ENCODE results near the gene ALK.

Gene ALK

DNA sequence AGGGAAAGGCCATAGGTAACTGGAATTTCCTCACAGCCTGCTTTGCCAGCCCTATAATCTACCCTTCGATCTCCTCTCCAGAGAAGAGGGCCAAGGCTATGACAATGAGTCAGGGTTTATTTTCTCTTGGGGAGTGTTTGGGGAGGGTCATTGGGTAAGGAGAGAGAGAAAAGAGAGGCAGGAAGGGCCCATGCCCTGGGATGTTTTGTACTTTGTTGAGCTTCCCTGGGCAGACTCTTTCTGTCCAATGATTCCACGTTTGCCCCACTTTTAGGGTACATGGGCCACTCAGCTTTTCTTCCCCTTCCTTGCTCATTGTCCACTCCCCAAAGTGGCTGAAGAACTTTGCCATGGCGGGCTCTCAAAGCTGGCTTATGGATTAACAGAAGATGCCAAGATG, 224.2 kb downstream of the ALK start:
- H3K4me3 ChIP-seq (ENCODE audit: control insufficient read depth, low read depth, low read length), result no peak overlapping the region
- TF ChIP-seq, protein P1, sequence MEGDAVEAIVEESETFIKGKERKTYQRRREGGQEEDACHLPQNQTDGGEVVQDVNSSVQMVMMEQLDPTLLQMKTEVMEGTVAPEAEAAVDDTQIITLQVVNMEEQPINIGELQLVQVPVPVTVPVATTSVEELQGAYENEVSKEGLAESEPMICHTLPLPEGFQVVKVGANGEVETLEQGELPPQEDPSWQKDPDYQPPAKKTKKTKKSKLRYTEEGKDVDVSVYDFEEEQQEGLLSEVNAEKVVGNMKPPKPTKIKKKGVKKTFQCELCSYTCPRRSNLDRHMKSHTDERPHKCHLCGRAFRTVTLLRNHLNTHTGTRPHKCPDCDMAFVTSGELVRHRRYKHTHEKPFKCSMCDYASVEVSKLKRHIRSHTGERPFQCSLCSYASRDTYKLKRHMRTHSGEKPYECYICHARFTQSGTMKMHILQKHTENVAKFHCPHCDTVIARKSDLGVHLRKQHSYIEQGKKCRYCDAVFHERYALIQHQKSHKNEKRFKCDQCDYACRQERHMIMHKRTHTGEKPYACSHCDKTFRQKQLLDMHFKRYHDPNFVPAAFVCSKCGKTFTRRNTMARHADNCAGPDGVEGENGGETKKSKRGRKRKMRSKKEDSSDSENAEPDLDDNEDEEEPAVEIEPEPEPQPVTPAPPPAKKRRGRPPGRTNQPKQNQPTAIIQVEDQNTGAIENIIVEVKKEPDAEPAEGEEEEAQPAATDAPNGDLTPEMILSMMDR (conservative IDR thresholded peaks at IDR 0.05; ENCODE audit: control insufficient read depth, insufficient read depth, low read depth, low read length), result no peak
- DNase-seq (ENCODE audit: low read depth), result no peak

DNA sequence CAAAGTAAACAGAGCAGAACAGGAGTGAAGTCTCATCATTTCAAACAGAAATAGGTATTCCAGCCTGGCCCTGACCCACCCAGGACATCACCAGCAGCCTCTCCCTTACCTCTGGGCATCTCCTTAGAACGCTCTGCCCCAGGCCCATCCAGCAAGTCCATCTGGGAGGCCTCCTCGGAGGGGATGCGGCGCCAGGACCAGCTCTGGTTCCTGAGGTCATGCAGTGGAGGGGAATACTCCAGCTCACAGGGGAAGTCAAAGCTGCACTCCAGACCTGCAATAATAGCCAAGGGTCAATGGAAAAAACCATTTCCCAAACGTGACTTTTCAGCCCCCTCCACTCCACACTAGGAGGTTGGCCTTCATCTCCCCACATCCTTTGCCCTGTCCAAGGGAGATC, 226.6 kb downstream of the ALK start:
- TF ChIP-seq, protein P1 (conservative IDR thresholded peaks at IDR 0.05; ENCODE audit: control insufficient read depth, insufficient read depth, low read depth, low read length), result no peak
- no peak for DNase-seq (ENCODE audit: low read depth)
- H3K4me3 ChIP-seq (ENCODE audit: control insufficient read depth, low read depth, low read length), result no peak overlapping the region

DNA sequence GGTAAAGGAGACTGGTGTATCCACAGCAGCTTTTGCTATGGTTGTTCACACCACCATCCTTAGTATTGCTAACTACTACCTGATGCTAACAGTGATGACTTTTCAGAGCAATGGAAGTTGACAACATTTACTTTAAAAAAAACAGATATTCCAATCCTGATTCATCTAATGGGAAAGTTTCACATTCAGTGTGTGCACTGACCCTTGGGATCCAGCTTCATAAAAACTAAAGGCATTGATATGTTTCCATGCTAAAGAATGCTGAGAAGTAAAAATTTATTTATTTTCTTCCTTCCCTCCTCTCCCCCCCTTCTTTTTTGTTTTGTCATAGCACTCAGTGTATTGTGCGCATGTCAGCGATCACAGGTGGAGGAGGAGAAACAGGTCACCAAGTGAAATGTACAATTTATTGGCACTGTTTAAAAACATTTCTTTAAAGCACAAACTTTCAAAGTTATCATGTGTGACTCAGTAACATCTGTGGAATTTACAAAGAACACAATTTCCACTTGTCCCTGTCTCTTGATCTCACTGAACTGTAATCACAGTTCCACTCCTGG, 229.9 kb downstream of the ALK start:
- H3K4me3 ChIP-seq (ENCODE audit: control insufficient read depth, low read depth, low read length), result no peak overlapping the region
- no peak for DNase-seq (ENCODE audit: low read depth)
- TF ChIP-seq, protein P1 (conservative IDR thresholded peaks at IDR 0.05; ENCODE audit: control insufficient read depth, insufficient read depth, low read depth, low read length), result no peak

DNA sequence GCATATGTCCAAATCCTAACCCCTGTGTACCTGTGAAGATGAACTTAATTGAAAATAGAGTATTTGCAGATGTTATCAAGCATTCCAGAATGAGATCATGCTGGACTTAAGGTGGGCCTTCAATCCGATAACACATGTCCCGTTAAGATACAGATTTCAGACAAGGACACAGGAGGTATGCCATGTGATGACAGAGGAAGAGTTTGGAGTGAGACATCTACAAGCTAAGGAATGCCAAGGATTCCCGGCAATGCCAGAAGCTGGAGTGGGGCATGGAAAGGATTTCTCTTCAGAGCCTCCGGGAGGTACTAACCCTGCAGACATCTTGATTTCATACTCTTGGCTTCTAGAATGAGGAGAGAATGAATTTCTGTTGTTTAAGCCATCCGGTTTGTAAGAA, 231.7 kb downstream of the ALK start:
- no peak overlapping the region for H3K4me3 ChIP-seq (ENCODE audit: control insufficient read depth, low read depth, low read length)
- TF ChIP-seq, protein P1 (conservative IDR thresholded peaks at IDR 0.05; ENCODE audit: control insufficient read depth, insufficient read depth, low read depth, low read length), result no peak
- no peak for DNase-seq (ENCODE audit: low read depth)

DNA sequence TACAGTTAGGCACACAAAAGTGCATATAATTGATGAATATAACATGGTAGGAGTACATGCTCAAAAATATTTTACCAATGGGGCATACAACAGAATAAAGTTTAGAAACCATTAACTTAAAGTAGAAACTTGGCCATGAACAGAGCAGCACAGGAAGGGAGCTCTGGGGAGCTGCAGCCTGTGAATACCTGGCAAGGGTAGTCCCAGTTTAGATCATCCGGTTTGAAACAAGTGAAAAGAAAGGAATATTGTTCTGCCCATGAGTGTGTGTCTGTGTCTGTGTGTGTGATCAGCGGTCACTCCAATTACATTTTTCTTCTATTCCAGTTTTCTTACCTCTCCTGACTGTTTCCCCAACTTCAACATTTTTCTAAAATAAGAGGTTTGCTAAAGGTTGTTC, 233.0 kb downstream of the ALK start:
- TF ChIP-seq, protein P1 (conservative IDR thresholded peaks at IDR 0.05; ENCODE audit: control insufficient read depth, insufficient read depth, low read depth, low read length), result no peak

DNA sequence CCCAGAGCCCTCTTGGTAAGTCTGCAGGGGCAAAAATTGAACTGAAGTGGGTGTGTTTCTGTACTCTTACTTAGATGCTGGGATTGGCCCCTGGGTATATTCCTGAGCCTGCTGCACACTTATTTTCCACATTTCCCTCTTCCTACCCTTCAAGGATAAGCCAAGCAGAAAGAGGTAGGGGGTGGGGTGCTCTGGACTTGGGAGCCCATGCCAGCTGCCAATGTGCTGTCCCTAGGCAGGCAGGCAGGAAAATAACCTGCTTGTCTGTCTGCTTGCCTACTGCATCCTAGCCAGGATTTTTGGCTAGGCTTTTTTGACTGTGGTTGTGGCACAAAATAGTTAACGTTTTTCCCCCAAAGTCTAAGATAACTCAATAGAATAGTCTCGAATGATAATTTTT, 234.3 kb downstream of the ALK start:
- no peak overlapping the region for H3K4me3 ChIP-seq (ENCODE audit: control insufficient read depth, low read depth, low read length)
- no peak for DNase-seq (ENCODE audit: low read depth)

More for the DNA sequence above, 233.0 kb downstream of the ALK start:
- no peak for DNase-seq (ENCODE audit: low read depth)
- no peak overlapping the region for H3K4me3 ChIP-seq (ENCODE audit: control insufficient read depth, low read depth, low read length)

More for the DNA sequence above, 234.3 kb downstream of the ALK start:
- TF ChIP-seq, protein P1 (conservative IDR thresholded peaks at IDR 0.05; ENCODE audit: control insufficient read depth, insufficient read depth, low read depth, low read length), result no peak
